Anterior cingulate cortex (tissue), 58 donors: ENCODE data around the gene OR1I1.
A peak's percentile ranks its signal among the peaks of the same experiment; 100 is the strongest.
"Not testable (repeated sequence)": the region's sequence is repeated elsewhere in the genome, so short reads cannot be mapped to it uniquely, and the experiment has no call there.

Source experiments
- DNase-seq, 58 donors: peaks; one replicate each; lab custom pipeline; 2025; lab: John Stamatoyannopoulos, UW

The OR1I1 gene

DNA sequence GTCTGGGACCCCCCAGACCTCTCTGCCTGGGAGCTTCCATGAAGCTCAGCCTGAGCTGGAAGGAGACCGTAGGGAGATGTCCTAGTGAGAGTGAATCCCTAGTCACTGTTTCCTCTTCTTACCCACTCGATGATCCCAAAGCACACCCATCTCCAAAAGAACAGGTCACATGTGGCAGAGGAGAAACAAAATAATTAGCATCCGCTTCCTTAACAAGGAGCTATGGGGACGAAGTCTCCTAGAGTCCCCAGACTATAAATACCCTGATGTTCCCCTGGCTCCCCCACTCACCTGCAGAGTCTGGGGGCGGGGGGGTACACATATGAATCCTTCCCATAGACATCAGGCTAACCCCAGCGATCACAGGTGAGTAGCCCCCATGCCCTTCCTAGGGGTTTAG, at the start of gene OR1I1:
TSS of gene OR1I1 (plus strand) at position 301 of the 400 bp plus-strand sequence. CDS start 4,855 bp downstream, outside the sequence.
- DNase-seq = no peak

GRCh38 chr19:15035795-15036311, 46.2 kb upstream of the OR1I1 start:
- no peak for DNase-seq

- no peak for DNase-seq
These were observed 44.4 kb upstream of the OR1I1 start for GRCh38 chr19:15037586-15037985.

GRCh38 chr19:15038294-15038693, 43.7 kb upstream of the OR1I1 start:
- no peak for DNase-seq

- DNase-seq = no peak
These were observed 40.0 kb upstream of the OR1I1 start for GRCh38 chr19:15042003-15042402.

GRCh38 chr19:15042826-15043225, 39.2 kb upstream of the OR1I1 start:
- no peak for DNase-seq

- no peak for DNase-seq
These were observed 36.5 kb upstream of the OR1I1 start for GRCh38 chr19:15045506-15045905.

GRCh38 chr19:15047680-15048079, 34.3 kb upstream of the OR1I1 start:
- DNase-seq = no peak

- DNase-seq = no peak
These were observed 33.9 kb upstream of the OR1I1 start for GRCh38 chr19:15048128-15048527.

DNA sequence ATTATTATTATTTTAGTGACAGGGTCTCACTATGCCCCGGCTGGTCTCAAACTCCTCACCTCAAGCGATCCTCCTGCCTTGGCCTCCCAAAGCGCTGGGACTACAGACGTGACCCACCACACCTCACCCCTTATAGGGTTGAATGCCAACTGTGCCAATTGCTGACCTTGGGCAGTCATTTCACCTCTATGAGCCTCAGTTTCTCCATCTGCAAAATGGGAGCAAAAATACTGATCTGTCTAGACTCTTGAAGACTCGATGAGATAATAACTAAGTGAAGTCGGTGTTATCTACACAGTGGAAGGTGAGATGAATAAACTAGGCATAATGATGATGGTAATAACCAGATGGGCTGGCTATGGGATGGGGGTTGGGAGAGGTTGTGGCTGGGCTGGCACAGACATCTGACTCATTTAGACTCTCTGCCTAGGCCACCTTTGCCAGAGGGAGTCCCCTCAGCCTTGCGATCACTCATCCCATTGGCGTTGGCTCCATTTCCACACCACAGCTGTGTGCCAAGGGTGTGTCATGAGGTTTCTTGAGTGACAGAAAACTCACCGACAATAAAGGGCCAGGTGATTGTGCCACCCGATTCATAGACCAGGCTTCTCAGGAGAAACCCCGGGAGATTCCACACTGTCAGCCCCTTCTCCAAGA, 33.0 kb upstream of the OR1I1 start, which contains the start of gene CASP14:
TSS of gene CASP14 (plus strand) at position 596 of the 657 bp plus-strand sequence. CDS start 2,772 bp downstream, outside the sequence.
- no peak for DNase-seq

DNA sequence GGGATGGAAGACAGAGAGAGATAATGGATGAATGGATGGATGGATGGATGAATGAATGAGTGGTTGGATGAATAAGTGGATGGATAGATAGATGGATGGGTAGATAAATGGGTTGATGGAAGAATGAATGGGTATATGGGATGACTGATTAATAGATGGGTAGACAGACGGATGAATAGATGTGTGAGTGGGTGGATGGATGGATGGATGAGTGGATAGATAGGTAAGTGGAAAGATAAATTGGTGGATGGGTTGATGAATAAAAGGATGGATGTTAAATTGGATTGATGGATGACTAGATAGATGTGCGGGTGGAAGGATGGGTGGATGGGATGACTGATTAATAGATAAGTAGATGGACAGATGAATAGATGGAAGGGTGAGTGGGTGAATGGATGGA, 31.4 kb upstream of the OR1I1 start:
- DNase-seq = no peak

DNA sequence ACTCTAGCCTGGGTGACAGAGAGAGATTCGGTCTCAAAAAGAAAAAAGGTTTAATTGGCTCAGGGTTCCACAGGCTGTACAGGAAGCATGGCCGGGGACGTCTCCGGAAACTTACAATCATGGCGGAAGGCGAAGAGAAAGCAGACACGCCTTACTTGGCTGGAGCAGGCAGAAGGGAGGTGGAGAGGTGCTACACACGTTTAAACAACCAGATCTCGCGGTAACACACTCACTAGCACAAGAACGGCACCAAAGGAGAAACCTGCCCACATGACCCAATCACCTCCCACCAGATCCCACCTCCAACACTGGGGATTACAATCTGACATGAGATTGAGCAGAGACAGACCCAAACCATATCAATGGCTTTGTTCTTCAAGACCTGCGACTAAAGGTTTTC, 20.0 kb upstream of the OR1I1 start:
- no peak for DNase-seq

DNA sequence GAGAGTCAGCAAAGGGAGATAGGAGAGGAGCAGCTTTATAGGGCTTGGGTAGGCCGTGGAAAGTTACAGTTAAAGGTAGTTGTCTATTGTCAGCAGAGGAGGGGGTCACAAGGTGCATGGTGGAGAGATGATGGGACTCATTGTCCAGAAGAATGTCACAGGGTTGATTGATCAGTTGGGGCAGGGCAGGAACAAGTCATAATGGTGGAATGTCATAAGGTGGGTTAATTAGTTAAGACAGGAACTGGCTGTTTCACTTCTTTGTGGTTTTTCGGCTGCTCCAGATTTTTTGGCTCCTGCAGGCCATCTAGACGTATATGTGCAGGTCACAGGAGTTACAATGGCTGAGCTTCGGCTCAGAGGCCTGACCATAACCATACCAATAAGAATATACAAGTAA, 11.6 kb upstream of the OR1I1 start:
- DNase-seq = not testable (repeated sequence)

GRCh38 chr19:15072930-15073647, 8.9 kb upstream of the OR1I1 start:
- no peak for DNase-seq

GRCh38 chr19:15074371-15074770, 7.6 kb upstream of the OR1I1 start:
- no peak for DNase-seq

- no peak for DNase-seq
These were observed 6.2 kb upstream of the OR1I1 start for GRCh38 chr19:15075806-15076205.

- DNase-seq = not testable (repeated sequence)
These were observed 2.0 kb upstream of the OR1I1 start for GRCh38 chr19:15080002-15080401.

- DNase-seq = no peak
These were observed 5.2 kb downstream of the OR1I1 start for GRCh38 chr19:15087182-15087581.

DNA sequence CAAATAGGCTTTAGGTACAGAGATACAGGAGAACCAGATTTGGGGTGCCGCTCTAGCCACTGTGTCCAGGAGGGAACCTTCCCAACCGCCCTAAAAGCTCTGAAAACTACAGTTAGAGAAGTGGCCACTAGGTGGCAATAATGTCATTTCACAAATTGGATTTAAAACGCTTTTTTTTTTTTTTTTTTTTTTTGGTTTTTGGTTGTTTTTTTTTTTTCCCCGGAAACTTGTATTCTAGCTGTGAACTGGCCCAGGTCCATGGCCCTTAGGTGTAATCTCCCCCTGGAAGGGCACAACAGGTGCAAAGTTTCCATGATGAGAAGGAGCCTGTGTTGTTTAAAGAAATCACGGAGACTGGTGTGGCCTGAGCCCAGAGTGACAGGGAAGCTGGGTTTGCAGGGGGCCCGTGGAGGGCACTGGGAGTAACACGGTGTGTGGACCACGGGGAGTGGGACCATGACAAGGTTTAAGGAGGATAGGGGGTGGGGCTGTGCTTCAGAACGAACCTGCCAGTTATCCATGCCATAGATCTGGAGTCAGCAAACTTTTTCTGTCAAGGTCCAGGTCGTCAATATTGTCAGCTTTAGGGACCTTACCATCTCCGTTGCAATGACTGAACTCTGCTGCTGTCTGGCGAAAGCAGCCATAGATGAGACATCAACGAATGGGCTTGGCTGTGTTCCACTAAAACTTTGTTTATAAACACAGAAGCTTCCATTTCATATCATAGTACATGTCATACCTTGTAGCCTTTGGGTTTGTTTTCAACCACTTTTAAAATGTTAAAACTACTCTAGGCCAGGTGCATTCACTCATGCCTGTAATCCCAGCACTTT, 10.1 kb downstream of the OR1I1 start:
- DNase-seq = peak in 3 of 58 donors; percentile 5 to 15 (median 7)

- DNase-seq = no peak
These were observed 11.0 kb downstream of the OR1I1 start for GRCh38 chr19:15093001-15093400.

DNA sequence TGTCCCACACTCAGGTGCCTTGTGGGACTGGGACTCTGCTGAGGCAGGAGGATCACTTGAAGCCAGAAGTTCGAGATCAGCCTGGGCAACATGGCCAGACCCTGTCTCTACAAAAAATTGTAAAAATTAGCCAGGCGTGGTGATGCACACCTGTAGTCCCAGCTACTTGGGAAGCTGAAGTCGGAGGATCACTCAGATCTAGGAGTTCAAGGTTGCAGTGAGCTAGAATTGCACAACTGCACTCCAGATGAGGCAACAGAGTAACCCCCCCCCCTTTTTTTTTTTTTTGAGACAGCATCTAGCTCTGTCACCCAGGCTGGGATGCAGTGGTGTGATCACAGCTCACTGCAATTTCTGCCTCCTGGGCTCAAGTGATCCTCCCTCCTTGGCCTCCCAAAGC, 14.2 kb downstream of the OR1I1 start:
- no peak for DNase-seq
